Mesendoderm (in vitro differentiated cells): ENCODE results near the gene HSD3B2.
A peak's percentile ranks its signal among the peaks of the same experiment; 100 is the strongest.

ENCODE experiments used
- DNase-seq: peaks from one replicate; pipeline ENCODE4 v3.0.0; 2013
- H2AK5ac ChIP-seq: 2 replicates; pipeline ENCODE4 v1.6.1; 2013; ENCODE audit warnings: low read length, inconsistent platforms
- H2BK120ac ChIP-seq: 2 replicates; pipeline ENCODE4 v1.6.1; 2013; ENCODE audit warnings: low read depth, mild to moderate bottlenecking, low read length, moderate library complexity, mixed read lengths
- H2BK15ac ChIP-seq: replicated peaks from 2 replicates; pipeline ENCODE4 v1.6.1; 2013; ENCODE audit warnings: low read depth, mild to moderate bottlenecking, moderate library complexity
- H2BK5ac ChIP-seq: 2 replicates; pipeline ENCODE4 v1.6.1; 2013; ENCODE audit warnings: low read length, inconsistent platforms
- H3K18ac ChIP-seq: 2 replicates; pipeline ENCODE4 v1.6.1; 2013; ENCODE audit warnings: mild to moderate bottlenecking, low read length, mixed read lengths
- H3K23ac ChIP-seq: one replicate; pipeline ENCODE4 v1.6.1; 2013; ENCODE audit warnings: low read length
- H3K27ac ChIP-seq: 2 replicates; pipeline ENCODE4 v1.5.1; 2013; ENCODE audit warnings: low read depth, mild to moderate bottlenecking, inconsistent platforms, low read length, moderate library complexity
- H3K27me3 ChIP-seq: 2 replicates; pipeline ENCODE4 v1.6.1; 2013; ENCODE audit warnings: low read length, control low read depth, mild to moderate bottlenecking, inconsistent platforms; ENCODE audit not compliant: insufficient read depth, poor library complexity
- H3K36me3 ChIP-seq: 2 replicates; pipeline ENCODE4 v1.6.1; 2013; ENCODE audit warnings: low read length, inconsistent platforms; ENCODE audit not compliant: control insufficient read depth, insufficient read depth
- H3K4ac ChIP-seq: one replicate; pipeline ENCODE4 v1.6.1; 2013; ENCODE audit warnings: low read depth, mild to moderate bottlenecking, low read length, moderate library complexity
- H3K4me1 ChIP-seq: 2 replicates; pipeline ENCODE4 v1.6.1; 2013; ENCODE audit warnings: low read depth, low read length, inconsistent platforms; ENCODE audit not compliant: control insufficient read depth
- H3K4me2 ChIP-seq: 2 replicates; pipeline ENCODE4 v1.6.1; 2013; ENCODE audit warnings: low read length
- H3K4me3 ChIP-seq: 2 replicates; pipeline ENCODE4 v1.5.1; 2013; ENCODE audit warnings: mild to moderate bottlenecking, low read length
- H3K56ac ChIP-seq: one replicate; pipeline ENCODE4 v1.6.1; 2013; ENCODE audit warnings: low read length
- H3K79me1 ChIP-seq: 2 replicates; pipeline ENCODE4 v1.6.1; 2013; ENCODE audit warnings: low read length, inconsistent platforms
- H3K79me2 ChIP-seq: 2 replicates; pipeline ENCODE4 v1.6.1; 2013; ENCODE audit warnings: mild to moderate bottlenecking, low read length; ENCODE audit not compliant: control insufficient read depth, insufficient read depth
- H3K9ac ChIP-seq: 2 replicates; pipeline ENCODE4 v1.6.1; 2013; ENCODE audit warnings: low read length, inconsistent platforms
- H4K5ac ChIP-seq: one replicate; pipeline ENCODE4 v1.6.1; 2013; ENCODE audit warnings: low read length
- H4K8ac ChIP-seq: one replicate; pipeline ENCODE4 v1.6.1; 2013; ENCODE audit warnings: low read depth, mild to moderate bottlenecking, control low read depth, low read length, moderate library complexity
- WGBS: extraction: QIAGEN DNeasy Blood & Tissue Kit; methylation state at CpG from one replicate; pipeline ENCODE4 v1.1.7; 2013; ENCODE audit warnings: low lambda C conversion rate, missing lambda C conversion rate; ENCODE audit not compliant: insufficient coverage; ENCODE audit errors: extremely low coverage; 5-methylcytosine and 5-hydroxymethylcytosine counted together

The HSD3B2 gene

GRCh38 chr1:119449971-119450370, 35.0 kb downstream of the HSD3B2 start:
- no peak overlapping the region for H4K8ac ChIP-seq
- no peak overlapping the region for H3K4ac ChIP-seq
- H2AK5ac ChIP-seq, result no peak overlapping the region
- no peak overlapping the region for H2BK15ac ChIP-seq
- H3K79me1 ChIP-seq, result no peaks in the 10 kb centered on the region
- H3K4me2 ChIP-seq, result no peak overlapping the region
- H3K4me3 ChIP-seq, result no peak overlapping the region
- H3K79me2 ChIP-seq, result no peaks in the 10 kb centered on the region
- H3K56ac ChIP-seq, result peak overlapping the region; percentile 17
- no CpG with 5 or more reads among the region's 8 CpGs for WGBS
- no peak overlapping the region for H3K27ac ChIP-seq
- H4K5ac ChIP-seq, result no peak overlapping the region
- H2BK5ac ChIP-seq, result no peak overlapping the region
- peak; percentile 70 for DNase-seq
- H3K36me3 ChIP-seq, result no peaks in the 10 kb centered on the region
- H3K18ac ChIP-seq, result no peak overlapping the region
- H3K27me3 ChIP-seq, result no peaks in the 10 kb centered on the region
- no peaks in the 10 kb centered on the region for H3K4me1 ChIP-seq
- no peak overlapping the region for H2BK120ac ChIP-seq
- no peak overlapping the region for H3K9ac ChIP-seq
- no peak overlapping the region for H3K23ac ChIP-seq

GRCh38 chr1:119451158-119451557, 36.2 kb downstream of the HSD3B2 start:
- no peak overlapping the region for H2AK5ac ChIP-seq
- no peaks in the 10 kb centered on the region for H3K36me3 ChIP-seq
- H4K5ac ChIP-seq, result no peak overlapping the region
- H3K4me1 ChIP-seq, result no peaks in the 10 kb centered on the region
- H3K27ac ChIP-seq, result no peak overlapping the region
- H4K8ac ChIP-seq, result no peak overlapping the region
- H3K9ac ChIP-seq, result no peak overlapping the region
- H3K18ac ChIP-seq, result no peak overlapping the region
- H2BK120ac ChIP-seq, result no peak overlapping the region
- no peak overlapping the region for H3K4me3 ChIP-seq
- no peak overlapping the region for H3K56ac ChIP-seq
- no peaks in the 10 kb centered on the region for H3K27me3 ChIP-seq
- WGBS, result no CpG with 5 or more reads among the region's 6 CpGs
- no peak overlapping the region for H3K23ac ChIP-seq
- no peak for DNase-seq
- H2BK5ac ChIP-seq, result no peak overlapping the region
- no peak overlapping the region for H2BK15ac ChIP-seq
- H3K79me2 ChIP-seq, result no peaks in the 10 kb centered on the region
- no peak overlapping the region for H3K4ac ChIP-seq
- no peak overlapping the region for H3K4me2 ChIP-seq
- H3K79me1 ChIP-seq, result no peaks in the 10 kb centered on the region

GRCh38 chr1:119452091-119452490, 37.1 kb downstream of the HSD3B2 start:
- Histone ChIP-seq H2BK120ac (no peak overlapping the region), H3K27ac (no peak overlapping the region), H3K4me1 (no peaks in the 10 kb centered on the region), H3K4me2 (no peak overlapping the region), H3K27me3 (no peaks in the 10 kb centered on the region), H2BK15ac (no peak overlapping the region), H3K79me1 (no peaks in the 10 kb centered on the region), H3K36me3 (no peaks in the 10 kb centered on the region), H3K56ac (no peak overlapping the region), H3K4ac (no peak overlapping the region), H3K18ac (no peak overlapping the region), H2BK5ac (no peak overlapping the region), H3K79me2 (no peaks in the 10 kb centered on the region), H2AK5ac (no peak overlapping the region), H3K23ac (no peak overlapping the region), H3K4me3 (no peak overlapping the region), H4K8ac (no peak overlapping the region), H3K9ac (no peak overlapping the region), H4K5ac (no peak overlapping the region)
- DNase-seq, result no peak
- no CpG with 5 or more reads among the region's 2 CpGs for WGBS

GRCh38 chr1:119453021-119453420, 38.1 kb downstream of the HSD3B2 start:
- Histone ChIP-seq H4K5ac (no peak overlapping the region), H3K9ac (no peak overlapping the region), H3K4me3 (no peak overlapping the region), H3K4me2 (no peak overlapping the region), H3K18ac (no peak overlapping the region), H2BK120ac (no peak overlapping the region), H3K27me3 (no peaks in the 10 kb centered on the region), H2BK15ac (no peak overlapping the region), H3K36me3 (no peaks in the 10 kb centered on the region), H2AK5ac (no peak overlapping the region), H4K8ac (no peak overlapping the region), H3K23ac (no peak overlapping the region), H3K79me1 (no peaks in the 10 kb centered on the region), H3K4ac (no peak overlapping the region), H3K27ac (no peak overlapping the region), H2BK5ac (no peak overlapping the region), H3K4me1 (no peaks in the 10 kb centered on the region), H3K56ac (no peak overlapping the region), H3K79me2 (no peaks in the 10 kb centered on the region)
- no peak for DNase-seq
- no CpG with 5 or more reads among the region's 3 CpGs for WGBS

GRCh38 chr1:119462964-119463363, 48.0 kb downstream of the HSD3B2 start:
- Histone ChIP-seq H2BK120ac (no peak overlapping the region), H3K4me1 (no peaks in the 10 kb centered on the region), H3K4me2 (no peak overlapping the region), H2BK5ac (no peak overlapping the region), H3K79me2 (no peaks in the 10 kb centered on the region), H3K27ac (no peak overlapping the region), H2AK5ac (no peak overlapping the region), H3K56ac (no peak overlapping the region), H3K4ac (no peak overlapping the region), H3K23ac (no peak overlapping the region), H3K79me1 (no peaks in the 10 kb centered on the region), H3K4me3 (no peak overlapping the region), H4K5ac (no peak overlapping the region), H4K8ac (no peak overlapping the region), H3K9ac (no peak overlapping the region), H3K36me3 (no peaks in the 10 kb centered on the region), H3K27me3 (no peaks in the 10 kb centered on the region), H3K18ac (no peak overlapping the region), H2BK15ac (no peak overlapping the region)
- WGBS, result no CpG with 5 or more reads among the region's 2 CpGs
- DNase-seq, result no peak

- no peak overlapping the region for H4K8ac ChIP-seq
- H3K18ac ChIP-seq, result no peak overlapping the region
- no peaks in the 10 kb centered on the region for H3K79me1 ChIP-seq
- H3K27me3 ChIP-seq, result no peaks in the 10 kb centered on the region
- no peak overlapping the region for H3K23ac ChIP-seq
- H3K9ac ChIP-seq, result no peak overlapping the region
- no peak for DNase-seq
- H2BK15ac ChIP-seq, result no peak overlapping the region
- no peak overlapping the region for H4K5ac ChIP-seq
- no peak overlapping the region for H2AK5ac ChIP-seq
- H3K79me2 ChIP-seq, result no peaks in the 10 kb centered on the region
- no peaks in the 10 kb centered on the region for H3K36me3 ChIP-seq
- no peak overlapping the region for H3K27ac ChIP-seq
- no peak overlapping the region for H2BK120ac ChIP-seq
- H3K4me1 ChIP-seq, result no peaks in the 10 kb centered on the region
- no peak overlapping the region for H3K4me2 ChIP-seq
- no CpG with 5 or more reads among the region's 2 CpGs for WGBS
- H3K56ac ChIP-seq, result no peak overlapping the region
- H3K4me3 ChIP-seq, result no peak overlapping the region
- H3K4ac ChIP-seq, result no peak overlapping the region
- no peak overlapping the region for H2BK5ac ChIP-seq
Observed at GRCh38 chr1:119463569-119463968, 48.6 kb downstream of the HSD3B2 start.
